GM21717 (cell line): Measurements from ENCODE around the gene CAPZA2.
"Not testable (repeated sequence)": the region's sequence is repeated elsewhere in the genome, so short reads cannot be mapped to it uniquely, and the experiment has no call there.

Experiments used
- ATAC-seq: cut with Tn5 transposase; IDR thresholded peaks from one replicate; pipeline ENCODE4 v1.9.1; 2021; ENCODE audit warnings: mild to moderate bottlenecking, moderate library complexity; ENCODE audit not compliant: unreplicated experiment

Gene CAPZA2

GRCh38 chr7:116862234-116862950, at the start of gene CAPZA2:
CAPZA2 (plus strand) TSS chr7:116862587; CDS start chr7:116862612, 25 bp downstream.
- peak; percentile 90 for ATAC-seq

- no peak for ATAC-seq
Measured at GRCh38 chr7:116812860-116813259, 49.5 kb upstream of the CAPZA2 start.

GRCh38 chr7:116813371-116813770, 49.0 kb upstream of the CAPZA2 start:
- not testable (repeated sequence) for ATAC-seq

- no peak for ATAC-seq
Measured at GRCh38 chr7:116815041-116815440, 47.3 kb upstream of the CAPZA2 start.

GRCh38 chr7:116820149-116820548, 42.2 kb upstream of the CAPZA2 start:
- no peak for ATAC-seq

- ATAC-seq, result not testable (repeated sequence)
Measured at GRCh38 chr7:116821647-116822046, 40.7 kb upstream of the CAPZA2 start.

GRCh38 chr7:116824449-116824848, 37.9 kb upstream of the CAPZA2 start:
- ATAC-seq, result no peak

- no peak for ATAC-seq
Measured at GRCh38 chr7:116828281-116828680, 34.1 kb upstream of the CAPZA2 start.

- ATAC-seq, result no peak
Measured at GRCh38 chr7:116829041-116829440, 33.3 kb upstream of the CAPZA2 start.

GRCh38 chr7:116829493-116829892, 32.9 kb upstream of the CAPZA2 start:
- ATAC-seq, result no peak

GRCh38 chr7:116832692-116833091, 29.7 kb upstream of the CAPZA2 start:
- no peak for ATAC-seq

GRCh38 chr7:116834815-116835504, 27.4 kb upstream of the CAPZA2 start:
- no peak for ATAC-seq

- ATAC-seq, result no peak
Measured at GRCh38 chr7:116836048-116836447, 26.3 kb upstream of the CAPZA2 start.

- ATAC-seq, result no peak
Measured at GRCh38 chr7:116836911-116837310, 25.5 kb upstream of the CAPZA2 start.

- no peak for ATAC-seq
Measured at GRCh38 chr7:116837586-116837985, 24.8 kb upstream of the CAPZA2 start.

GRCh38 chr7:116840256-116840655, 22.1 kb upstream of the CAPZA2 start:
- ATAC-seq, result no peak

GRCh38 chr7:116842371-116842770, 20.0 kb upstream of the CAPZA2 start:
- ATAC-seq, result no peak

- no peak for ATAC-seq
Measured at GRCh38 chr7:116843378-116843777, 19.0 kb upstream of the CAPZA2 start.

GRCh38 chr7:116851175-116851574, 11.2 kb upstream of the CAPZA2 start:
- ATAC-seq, result no peak

GRCh38 chr7:116851671-116852070, 10.7 kb upstream of the CAPZA2 start:
- ATAC-seq, result no peak

- no peak for ATAC-seq
Measured at GRCh38 chr7:116854132-116854531, 8.3 kb upstream of the CAPZA2 start.

- no peak for ATAC-seq
Measured at GRCh38 chr7:116857052-116857451, 5.3 kb upstream of the CAPZA2 start.
